ENCODE results near the gene TK2.

DNA sequence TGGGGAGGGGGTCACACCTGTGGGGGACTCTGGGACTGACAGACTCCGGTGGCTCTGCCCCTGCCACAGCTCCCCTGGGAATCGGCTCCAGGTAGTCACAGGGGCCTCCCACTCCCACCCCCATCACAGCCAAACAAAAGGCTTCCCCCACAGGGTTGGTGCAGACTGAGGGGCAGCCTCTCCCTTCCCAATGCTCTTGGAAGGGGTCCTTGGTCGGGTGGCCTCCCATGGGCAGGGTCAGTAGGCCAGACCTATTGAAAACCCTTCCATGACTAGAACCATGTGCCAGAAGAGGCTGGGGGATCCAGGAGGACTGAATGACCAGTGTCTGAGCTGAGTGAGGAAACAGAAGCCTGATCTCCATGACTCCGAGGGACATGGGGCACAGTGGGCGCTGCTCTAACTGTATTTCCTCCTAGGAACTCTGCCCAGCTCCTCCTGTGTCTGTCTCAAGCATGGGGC lies 28.6 kb downstream of the TK2 start:
- TF ChIP-seq POLR2A (IDR thresholded peaks at IDR 0.05) (no peak), CTCF (IDR thresholded peaks at IDR 0.05) (no peak), POLR2AphosphoS5 (IDR thresholded peaks at IDR 0.05) (no peak), EP300 (IDR thresholded peaks at IDR 0.05) (no peak)
